ENCODE data around the gene DUSP5.

Gene DUSP5

GRCh38 chr10:110549211-110549610 lies 51.5 kb downstream of the DUSP5 start:
- DNase-seq = no peak

GRCh38 chr10:110553905-110554304 lies 56.2 kb downstream of the DUSP5 start:
- no peak for DNase-seq

- DNase-seq = no peak
Observed at GRCh38 chr10:110556296-110556695, 58.6 kb downstream of the DUSP5 start.

GRCh38 chr10:110556969-110557601 lies 59.4 kb downstream of the DUSP5 start:
- DNase-seq = peak in 1 of 2 experiments; percentile 14

GRCh38 chr10:110558041-110558440 lies 60.3 kb downstream of the DUSP5 start:
- no peak for DNase-seq

- DNase-seq = no peak
Observed at GRCh38 chr10:110560012-110560411, 62.3 kb downstream of the DUSP5 start.
